ENCODE measurements around the gene MS4A8.

GRCh38 chr11:60740573-60740972 is 41.2 kb downstream of the MS4A8 start:
- TF ChIP-seq YY1 (tag by site-specific recombination; IDR thresholded peaks at IDR 0.05) (no peak), ZNF133 (tag by site-specific recombination; IDR thresholded peaks at IDR 0.05) (no peak), ZNF530 (tag by site-specific recombination; IDR thresholded peaks at IDR 0.05; ENCODE audit: low read depth) (no peak), ZBTB11 (tag by site-specific recombination; conservative IDR thresholded peaks at IDR 0.05; ENCODE audit: low read depth) (no peak), TCF7L2 (IDR thresholded peaks at IDR 0.05; ENCODE audit: borderline replicate concordance, low read depth, low read length) (no peak)
- TF ChIP-seq, protein P1, sequence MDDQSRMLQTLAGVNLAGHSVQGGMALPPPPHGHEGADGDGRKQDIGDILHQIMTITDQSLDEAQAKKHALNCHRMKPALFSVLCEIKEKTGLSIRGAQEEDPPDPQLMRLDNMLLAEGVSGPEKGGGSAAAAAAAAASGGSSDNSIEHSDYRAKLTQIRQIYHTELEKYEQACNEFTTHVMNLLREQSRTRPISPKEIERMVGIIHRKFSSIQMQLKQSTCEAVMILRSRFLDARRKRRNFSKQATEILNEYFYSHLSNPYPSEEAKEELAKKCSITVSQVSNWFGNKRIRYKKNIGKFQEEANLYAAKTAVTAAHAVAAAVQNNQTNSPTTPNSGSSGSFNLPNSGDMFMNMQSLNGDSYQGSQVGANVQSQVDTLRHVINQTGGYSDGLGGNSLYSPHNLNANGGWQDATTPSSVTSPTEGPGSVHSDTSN (CRISPR knock-in tag; IDR thresholded peaks at IDR 0.05): no peak
- TF ChIP-seq, protein P2, sequence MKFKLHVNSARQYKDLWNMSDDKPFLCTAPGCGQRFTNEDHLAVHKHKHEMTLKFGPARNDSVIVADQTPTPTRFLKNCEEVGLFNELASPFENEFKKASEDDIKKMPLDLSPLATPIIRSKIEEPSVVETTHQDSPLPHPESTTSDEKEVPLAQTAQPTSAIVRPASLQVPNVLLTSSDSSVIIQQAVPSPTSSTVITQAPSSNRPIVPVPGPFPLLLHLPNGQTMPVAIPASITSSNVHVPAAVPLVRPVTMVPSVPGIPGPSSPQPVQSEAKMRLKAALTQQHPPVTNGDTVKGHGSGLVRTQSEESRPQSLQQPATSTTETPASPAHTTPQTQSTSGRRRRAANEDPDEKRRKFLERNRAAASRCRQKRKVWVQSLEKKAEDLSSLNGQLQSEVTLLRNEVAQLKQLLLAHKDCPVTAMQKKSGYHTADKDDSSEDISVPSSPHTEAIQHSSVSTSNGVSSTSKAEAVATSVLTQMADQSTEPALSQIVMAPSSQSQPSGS (tag by site-specific recombination; IDR thresholded peaks at IDR 0.05; ENCODE audit: low read depth): no peak
- TF ChIP-seq, protein P3, sequence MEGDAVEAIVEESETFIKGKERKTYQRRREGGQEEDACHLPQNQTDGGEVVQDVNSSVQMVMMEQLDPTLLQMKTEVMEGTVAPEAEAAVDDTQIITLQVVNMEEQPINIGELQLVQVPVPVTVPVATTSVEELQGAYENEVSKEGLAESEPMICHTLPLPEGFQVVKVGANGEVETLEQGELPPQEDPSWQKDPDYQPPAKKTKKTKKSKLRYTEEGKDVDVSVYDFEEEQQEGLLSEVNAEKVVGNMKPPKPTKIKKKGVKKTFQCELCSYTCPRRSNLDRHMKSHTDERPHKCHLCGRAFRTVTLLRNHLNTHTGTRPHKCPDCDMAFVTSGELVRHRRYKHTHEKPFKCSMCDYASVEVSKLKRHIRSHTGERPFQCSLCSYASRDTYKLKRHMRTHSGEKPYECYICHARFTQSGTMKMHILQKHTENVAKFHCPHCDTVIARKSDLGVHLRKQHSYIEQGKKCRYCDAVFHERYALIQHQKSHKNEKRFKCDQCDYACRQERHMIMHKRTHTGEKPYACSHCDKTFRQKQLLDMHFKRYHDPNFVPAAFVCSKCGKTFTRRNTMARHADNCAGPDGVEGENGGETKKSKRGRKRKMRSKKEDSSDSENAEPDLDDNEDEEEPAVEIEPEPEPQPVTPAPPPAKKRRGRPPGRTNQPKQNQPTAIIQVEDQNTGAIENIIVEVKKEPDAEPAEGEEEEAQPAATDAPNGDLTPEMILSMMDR (tag by site-specific recombination; IDR thresholded peaks at IDR 0.05): no peak

All from HEK293 (cell line).